GM12801 (cell line): ENCODE data around the gene TLR6.

Experiments
- TF ChIP-seq, protein P1 (sequence below): IDR thresholded peaks from one replicate; pipeline ENCODE4 v1.5.1; 2011; ENCODE audit warnings: control low read depth; ENCODE audit not compliant: insufficient read length; ENCODE audit errors: extremely low read depth

TLR6 gene

GRCh38 chr4:38781854-38782261 is 74.8 kb downstream of the TLR6 start:
- TF ChIP-seq, protein P1, sequence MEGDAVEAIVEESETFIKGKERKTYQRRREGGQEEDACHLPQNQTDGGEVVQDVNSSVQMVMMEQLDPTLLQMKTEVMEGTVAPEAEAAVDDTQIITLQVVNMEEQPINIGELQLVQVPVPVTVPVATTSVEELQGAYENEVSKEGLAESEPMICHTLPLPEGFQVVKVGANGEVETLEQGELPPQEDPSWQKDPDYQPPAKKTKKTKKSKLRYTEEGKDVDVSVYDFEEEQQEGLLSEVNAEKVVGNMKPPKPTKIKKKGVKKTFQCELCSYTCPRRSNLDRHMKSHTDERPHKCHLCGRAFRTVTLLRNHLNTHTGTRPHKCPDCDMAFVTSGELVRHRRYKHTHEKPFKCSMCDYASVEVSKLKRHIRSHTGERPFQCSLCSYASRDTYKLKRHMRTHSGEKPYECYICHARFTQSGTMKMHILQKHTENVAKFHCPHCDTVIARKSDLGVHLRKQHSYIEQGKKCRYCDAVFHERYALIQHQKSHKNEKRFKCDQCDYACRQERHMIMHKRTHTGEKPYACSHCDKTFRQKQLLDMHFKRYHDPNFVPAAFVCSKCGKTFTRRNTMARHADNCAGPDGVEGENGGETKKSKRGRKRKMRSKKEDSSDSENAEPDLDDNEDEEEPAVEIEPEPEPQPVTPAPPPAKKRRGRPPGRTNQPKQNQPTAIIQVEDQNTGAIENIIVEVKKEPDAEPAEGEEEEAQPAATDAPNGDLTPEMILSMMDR: no peak

DNA sequence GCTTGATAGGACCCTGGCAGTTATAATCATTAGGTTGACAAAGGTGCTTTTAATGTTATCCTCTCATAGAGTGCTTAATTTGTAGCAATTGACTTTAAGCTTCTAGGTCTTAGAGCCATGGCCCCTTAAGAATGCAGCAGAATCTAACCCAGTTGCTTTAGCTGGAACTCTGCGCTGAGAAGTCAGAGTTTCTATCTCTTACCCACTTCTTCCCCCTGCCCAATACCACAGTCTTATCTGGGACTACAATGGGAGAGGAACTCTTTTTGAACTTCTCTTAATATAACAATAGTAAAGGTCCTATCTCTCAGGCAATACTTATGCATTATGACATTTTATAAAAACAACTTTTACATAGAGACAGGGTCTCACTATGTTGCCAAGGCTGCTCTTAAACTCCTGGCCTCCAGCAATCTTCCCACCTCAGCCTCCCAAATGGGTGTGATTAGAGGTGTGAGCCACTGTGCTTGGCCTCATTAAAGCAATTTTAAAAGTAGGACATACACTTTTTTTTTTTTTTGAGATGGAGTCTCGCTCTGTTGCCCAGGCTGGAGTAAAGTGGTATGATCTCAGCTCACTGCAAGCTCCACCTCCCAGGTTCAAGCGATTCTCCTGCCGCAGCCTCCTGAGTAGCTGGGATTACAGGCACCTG is 75.7 kb downstream of the TLR6 start:
- TF ChIP-seq, protein P1: no peak

DNA sequence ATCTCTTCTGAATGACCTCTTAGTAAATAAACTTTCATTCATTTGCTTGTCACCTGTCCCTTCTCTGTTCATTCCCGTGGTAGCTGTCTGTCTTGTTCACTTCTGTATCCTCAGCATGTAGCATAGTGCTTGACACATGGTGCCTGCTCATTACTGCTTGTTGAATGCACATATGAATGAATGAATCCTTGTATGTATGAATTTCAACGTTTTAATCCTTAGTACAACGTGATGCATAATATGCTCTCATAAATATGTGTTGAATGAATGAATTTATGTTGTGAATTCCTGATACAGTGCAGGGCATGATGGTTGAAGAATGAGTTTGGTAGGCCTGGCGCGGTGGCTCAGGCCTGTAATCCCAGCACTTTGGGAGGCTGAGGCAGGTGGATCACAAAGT is 76.8 kb downstream of the TLR6 start:
- TF ChIP-seq, protein P1: no peak

GRCh38 chr4:38775326-38775725 is 81.3 kb downstream of the TLR6 start:
- TF ChIP-seq, protein P1: no peak

GRCh38 chr4:38774181-38774955 is 82.2 kb downstream of the TLR6 start:
- TF ChIP-seq, protein P1: no peak
